ENCODE results near the gene MFNG.

Gene MFNG

GRCh38 chr22:37492428-37493344 is 6.5 kb upstream of the MFNG start:
- no peak for DNase-seq

GRCh38 chr22:37491559-37492427 is 5.6 kb upstream of the MFNG start:
- no peak for DNase-seq

GRCh38 chr22:37491106-37491505 is 4.9 kb upstream of the MFNG start:
- DNase-seq, result no peak

GRCh38 chr22:37489983-37490382 is 3.8 kb upstream of the MFNG start:
- DNase-seq, result no peak

GRCh38 chr22:37488337-37489135 is 2.4 kb upstream of the MFNG start:
- no peak for DNase-seq

- no peak for DNase-seq
These were observed 1.4 kb upstream of the MFNG start for GRCh38 chr22:37487571-37487970.

- DNase-seq, result no peak
These were observed 945 bp upstream of the MFNG start for GRCh38 chr22:37487129-37487528.

GRCh38 chr22:37485395-37486223 is 575 bp downstream of the MFNG start:
- no peak for DNase-seq

GRCh38 chr22:37484480-37485394 is 1.4 kb downstream of the MFNG start:
- no peak for DNase-seq

GRCh38 chr22:37483050-37483449 is 3.1 kb downstream of the MFNG start:
- no peak for DNase-seq

- DNase-seq, result no peak
These were observed 3.9 kb downstream of the MFNG start for GRCh38 chr22:37482244-37482643.

GRCh38 chr22:37481347-37481907 is 4.8 kb downstream of the MFNG start:
- DNase-seq, result no peak

- no peak for DNase-seq
These were observed 5.5 kb downstream of the MFNG start for GRCh38 chr22:37480387-37481346.

GRCh38 chr22:37479196-37479595 is 7.0 kb downstream of the MFNG start:
- no peak for DNase-seq

GRCh38 chr22:37476389-37477329 is 9.5 kb downstream of the MFNG start:
- DNase-seq, result no peak

- no peak for DNase-seq
These were observed 11.6 kb downstream of the MFNG start for GRCh38 chr22:37474447-37475090.

- no peak for DNase-seq
These were observed 12.7 kb downstream of the MFNG start for GRCh38 chr22:37473437-37473946.

All from NCI-H446 (cell line).